HCT116 (cell line): ENCODE measurements around the gene NKG7. TPM values are rescaled to one million over a fixed set of nuclear protein-coding genes. Genes with fewer than 3 reads are reported as not detected.

Source experiments
- ATAC-seq: fragments of 200-7000 bp; cut with Tn5 transposase; 2 replicates; pipeline ENCODE4 v1.9.1; 2020; ENCODE audit warnings: mild to moderate bottlenecking, moderate library complexity
- BruUV-seq: library from RNA; stranded (reverse); fragments of 400-500 nt; replicated peaks from 2 replicates; lab custom pipeline; 2021; lab: Mats Ljungman, UMichigan
- CTCF ChIA-PET: fragments of 300-600 bp; sonication (Branson Sonifier 250); formaldehyde crosslinking; loops from one replicate; lab custom pipeline; 2021; ENCODE audit warnings: antibody characterized with exemption; lab: Charles Lee
- POLR2A ChIA-PET: fragments of 300-600, 350-600 bp; sonication (Branson Sonifier 250); formaldehyde crosslinking; loops from one replicate; lab custom pipeline; 2021; ENCODE audit warnings: antibody characterized with exemption; lab: Charles Lee
- RAD21 ChIA-PET, 2 experiments: fragments of 300-600 bp; sonication (Branson Sonifier 250); formaldehyde crosslinking; loops; one replicate each; lab custom pipeline; 2023; ENCODE audit warnings: low total read pairs in 2 of 2; ENCODE audit not compliant: uncharacterized antibody in 2 of 2, unreplicated experiment in 2 of 2, low non-redundant PET in 1 of 2; lab: Charles Lee
- DNase-seq: peaks from one replicate; pipeline ENCODE4 v3.0.0-alpha.2; 2010; ENCODE audit warnings: low read depth, low spot score
- H2AFZ ChIP-seq: fragments of 200-600 bp; shearing (Covaris generic), sonication (generic); 2 replicates; pipeline ENCODE4 v1.6.1; 2017; ENCODE audit warnings: low read depth, mixed run types, mixed read lengths, antibody characterized with exemption, low read length; ENCODE audit not compliant: poor library complexity, severe bottlenecking
- H3K27ac ChIP-seq: 2 replicates; pipeline ENCODE4 v1.5.1; 2012; ENCODE audit warnings: low read depth, low read length
- H3K27me3 ChIP-seq: fragments of 200-600 bp; sonication (generic); 2 replicates; pipeline ENCODE4 v1.6.1; 2016; ENCODE audit warnings: mixed run types, low read length, mixed read lengths; ENCODE audit not compliant: insufficient read depth
- H3K36me3 ChIP-seq, 2 experiments: fragments of 200-500 bp in 1 of 2; fragments of 200-600 bp in 1 of 2; sonication (Bioruptor generic) in 1 of 2; sonication (generic) in 1 of 2; 2 replicates each; pipeline versions ENCODE4 v1.5.1 to v1.6.1; 2014 to 2016; ENCODE audit warnings: low read length in 2 of 2, inconsistent platforms in 1 of 2, mixed read lengths in 1 of 2, mixed run types in 1 of 2; ENCODE audit not compliant: insufficient read depth in 2 of 2, control insufficient read depth in 1 of 2
- H3K4me1 ChIP-seq, 2 experiments: fragments of 200-600 bp in 1 of 2; sonication (generic) in 1 of 2; 2 replicates each; pipeline versions ENCODE4 v1.5.1 to v1.6.1; 2012 to 2017; ENCODE audit warnings: low read length in 2 of 2, inconsistent platforms in 1 of 2, mild to moderate bottlenecking in 1 of 2, mixed read lengths in 1 of 2, mixed run types in 1 of 2, moderate library complexity in 1 of 2; ENCODE audit not compliant: insufficient read depth in 2 of 2, control insufficient read depth in 1 of 2
- H3K4me2 ChIP-seq: fragments of 200-600 bp; sonication (generic); 2 replicates; pipeline ENCODE4 v1.6.1; 2017; ENCODE audit warnings: mixed run types, low read length, mixed read lengths
- H3K4me3 ChIP-seq, 2 experiments: fragments of 200-600 bp in 1 of 2; sonication (generic) in 1 of 2; replicated peaks in 1 of 2; 2 replicates each; pipeline ENCODE4 v1.5.1; 2011 to 2016; ENCODE audit warnings: low read length in 2 of 2, control low read depth in 1 of 2, low read depth in 1 of 2, mild to moderate bottlenecking in 1 of 2, mixed read lengths in 1 of 2, mixed run types in 1 of 2
- H3K79me2 ChIP-seq: fragments of 200-600 bp; sonication (generic); 2 replicates; pipeline ENCODE4 v1.6.1; 2017; ENCODE audit warnings: mild to moderate bottlenecking, mixed run types, low read length, moderate library complexity, mixed read lengths; ENCODE audit not compliant: insufficient read depth
- H3K9ac ChIP-seq: fragments of 200-600 bp; sonication (generic); 2 replicates; pipeline ENCODE4 v1.6.1; 2016; ENCODE audit warnings: low read length, mixed read lengths
- H3K9me2 ChIP-seq: fragments of 200-600 bp; sonication (generic), shearing (Covaris generic); 2 replicates; pipeline ENCODE4 v1.6.1; 2017; ENCODE audit warnings: mixed run types, mild to moderate bottlenecking, moderate library complexity; ENCODE audit not compliant: insufficient read depth
- H3K9me3 ChIP-seq, 2 experiments: fragments of 200-500 bp in 1 of 2; fragments of 200-600 bp in 1 of 2; sonication (Bioruptor generic) in 1 of 2; sonication (generic) in 1 of 2; 2 replicates each; pipeline ENCODE4 v1.6.1; 2014 to 2017; ENCODE audit warnings: low read length in 2 of 2, mixed read lengths in 2 of 2, inconsistent platforms in 1 of 2, low read depth in 1 of 2, mild to moderate bottlenecking in 1 of 2, mixed run types in 1 of 2, moderate library complexity in 1 of 2; ENCODE audit not compliant: control insufficient read depth in 1 of 2, insufficient read depth in 1 of 2
- H4K20me1 ChIP-seq: fragments of 200-600 bp; sonication (generic), shearing (Covaris generic); 2 replicates; pipeline ENCODE4 v1.6.1; 2017; ENCODE audit warnings: mixed run types, mild to moderate bottlenecking, moderate library complexity; ENCODE audit not compliant: insufficient read depth
- ATF3 ChIP-seq: IDR thresholded peaks from 2 replicates; pipeline ENCODE4 v1.6.1; 2012
- JUND ChIP-seq: IDR thresholded peaks from 2 replicates; pipeline ENCODE4 v1.6.1; 2012
- YY1 ChIP-seq: IDR thresholded peaks from 2 replicates; pipeline ENCODE4 v1.6.1; 2011; ENCODE audit warnings: low read length, low read depth, moderate library complexity, mild to moderate bottlenecking; ENCODE audit not compliant: insufficient replicate concordance; ENCODE audit errors: extremely low read depth
- intact Hi-C: fragments of 100-400 bp; cut with micrococcal nuclease; formaldehyde crosslinking; loops from 2 replicates; pipeline ENCODE4 v1.10.0; 2022
- total RNA-seq: library from RNA; stranded (reverse); gene quantifications from one replicate; pipeline ENCODE4 v1.2.1, GENCODE V29; 2021; ENCODE audit not compliant: unreplicated experiment
- TF ChIP-seq, protein P1 (sequence below), 3 experiments: fragments of 200-600 bp in 1 of 3; sonication (generic) in 1 of 3; IDR thresholded peaks in 2 of 3; conservative IDR thresholded peaks in 1 of 3; 2 replicates each; pipeline ENCODE4 v1.5.1; 2012 to 2017; ENCODE audit warnings: low read depth in 2 of 3, low read length in 2 of 3, antibody characterized with exemption in 1 of 3, borderline replicate concordance in 1 of 3, control low read depth in 1 of 3, mild to moderate bottlenecking in 1 of 3, mixed read lengths in 1 of 3, mixed run types in 1 of 3, moderate library complexity in 1 of 3; ENCODE audit not compliant: insufficient read depth in 1 of 3
- TF ChIP-seq, protein P2 (sequence below): IDR thresholded peaks from 2 replicates; pipeline ENCODE4 v1.6.1; 2011; ENCODE audit warnings: mild to moderate bottlenecking, low read length, moderate library complexity; ENCODE audit not compliant: insufficient replicate concordance; ENCODE audit errors: extremely low read depth
- TF ChIP-seq, protein P3 (sequence below): IDR thresholded peaks from 2 replicates; pipeline ENCODE4 v1.6.1; 2012

Gene NKG7
- total RNA-seq, 1 experiment from 2014 or later, result not detected

GRCh38 chr19:51323481-51324166 is 48.8 kb downstream of the NKG7 start:
- Histone ChIP-seq H3K9me2 (no peaks in the 10 kb centered on the region), H3K27me3 (peaks cover 8% of the 10 kb centered on the region; the same call in 1 of the 2 replicates), H3K36me3 (no peaks in the 10 kb centered on the region), H3K27ac (no peak overlapping the region), H3K4me1 (peaks cover 2 to 10% of the 10 kb centered on the region in 2 experiments; a peak in 2 of 4 replicates), H3K9me3 (no peaks in the 10 kb centered on the region), H3K79me2 (no peaks in the 10 kb centered on the region), H2AFZ (no peak overlapping the region), H3K4me3 (no peak overlapping the region), H3K4me2 (no peak overlapping the region), H3K9ac (no peak overlapping the region), H4K20me1 (no peaks in the 10 kb centered on the region)
- CTCF ChIA-PET, result interaction anchor here (1.5 kb wide), 1 partner anchor 16 kb away, joined by 10 read pairs; no protein-coding TSS in a partner anchor
- BruUV-seq, result no TSS peak
- DNase-seq (no peak), ATAC-seq (no peak)
- RAD21 ChIA-PET, result no interaction called here
- POLR2A ChIA-PET, result no interaction called here
- intact Hi-C loops, result no loop called here
- TF ChIP-seq, protein P1, sequence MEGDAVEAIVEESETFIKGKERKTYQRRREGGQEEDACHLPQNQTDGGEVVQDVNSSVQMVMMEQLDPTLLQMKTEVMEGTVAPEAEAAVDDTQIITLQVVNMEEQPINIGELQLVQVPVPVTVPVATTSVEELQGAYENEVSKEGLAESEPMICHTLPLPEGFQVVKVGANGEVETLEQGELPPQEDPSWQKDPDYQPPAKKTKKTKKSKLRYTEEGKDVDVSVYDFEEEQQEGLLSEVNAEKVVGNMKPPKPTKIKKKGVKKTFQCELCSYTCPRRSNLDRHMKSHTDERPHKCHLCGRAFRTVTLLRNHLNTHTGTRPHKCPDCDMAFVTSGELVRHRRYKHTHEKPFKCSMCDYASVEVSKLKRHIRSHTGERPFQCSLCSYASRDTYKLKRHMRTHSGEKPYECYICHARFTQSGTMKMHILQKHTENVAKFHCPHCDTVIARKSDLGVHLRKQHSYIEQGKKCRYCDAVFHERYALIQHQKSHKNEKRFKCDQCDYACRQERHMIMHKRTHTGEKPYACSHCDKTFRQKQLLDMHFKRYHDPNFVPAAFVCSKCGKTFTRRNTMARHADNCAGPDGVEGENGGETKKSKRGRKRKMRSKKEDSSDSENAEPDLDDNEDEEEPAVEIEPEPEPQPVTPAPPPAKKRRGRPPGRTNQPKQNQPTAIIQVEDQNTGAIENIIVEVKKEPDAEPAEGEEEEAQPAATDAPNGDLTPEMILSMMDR (IDR thresholded peaks at IDR 0.05 in 2 of 3, conservative IDR thresholded peaks at IDR 0.05 in 1 of 3; ENCODE audit: borderline replicate concordance in 1 of 3, insufficient read depth in 1 of 3, low read depth in 2 of 3, low read length in 2 of 3), result no peak
- TF ChIP-seq, protein P2, sequence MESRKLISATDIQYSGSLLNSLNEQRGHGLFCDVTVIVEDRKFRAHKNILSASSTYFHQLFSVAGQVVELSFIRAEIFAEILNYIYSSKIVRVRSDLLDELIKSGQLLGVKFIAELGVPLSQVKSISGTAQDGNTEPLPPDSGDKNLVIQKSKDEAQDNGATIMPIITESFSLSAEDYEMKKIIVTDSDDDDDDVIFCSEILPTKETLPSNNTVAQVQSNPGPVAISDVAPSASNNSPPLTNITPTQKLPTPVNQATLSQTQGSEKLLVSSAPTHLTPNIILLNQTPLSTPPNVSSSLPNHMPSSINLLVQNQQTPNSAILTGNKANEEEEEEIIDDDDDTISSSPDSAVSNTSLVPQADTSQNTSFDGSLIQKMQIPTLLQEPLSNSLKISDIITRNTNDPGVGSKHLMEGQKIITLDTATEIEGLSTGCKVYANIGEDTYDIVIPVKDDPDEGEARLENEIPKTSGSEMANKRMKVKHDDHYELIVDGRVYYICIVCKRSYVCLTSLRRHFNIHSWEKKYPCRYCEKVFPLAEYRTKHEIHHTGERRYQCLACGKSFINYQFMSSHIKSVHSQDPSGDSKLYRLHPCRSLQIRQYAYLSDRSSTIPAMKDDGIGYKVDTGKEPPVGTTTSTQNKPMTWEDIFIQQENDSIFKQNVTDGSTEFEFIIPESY, result no peak
- TF ChIP-seq, protein P3, sequence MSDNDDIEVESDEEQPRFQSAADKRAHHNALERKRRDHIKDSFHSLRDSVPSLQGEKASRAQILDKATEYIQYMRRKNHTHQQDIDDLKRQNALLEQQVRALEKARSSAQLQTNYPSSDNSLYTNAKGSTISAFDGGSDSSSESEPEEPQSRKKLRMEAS, result no peak
- TF ChIP-seq ATF3, result no peak
- TF ChIP-seq YY1, result no peak
- no peak for TF ChIP-seq JUND
